H1 (cell line): ENCODE data around the gene RPL21. TPM values are rescaled to one million over a fixed set of nuclear protein-coding genes. Genes with fewer than 3 reads are reported as not detected.

ENCODE experiments used
- CTCF ChIA-PET: fragments of 300-600 bp; sonication (Branson Sonifier 250); formaldehyde crosslinking; loops from one replicate; lab custom pipeline; 2021; ENCODE audit not compliant: partially characterized antibody; lab: Charles Lee
- POLR2A ChIA-PET: fragments of 300-600 bp; sonication (Branson Sonifier 250); formaldehyde crosslinking; loops from one replicate; lab custom pipeline; 2021; ENCODE audit warnings: inconsistent platforms; ENCODE audit not compliant: partially characterized antibody; lab: Charles Lee
- DNase-seq, 2 experiments: peaks; one replicate each; pipeline versions ENCODE4 v3.0.0 to v3.0.0-alpha.2; 2010 to 2022; ENCODE audit warnings: low spot score in 2 of 2, low read depth in 1 of 2, mixed read lengths in 1 of 2
- FAIRE-seq: peaks from 2 replicates; lab custom pipeline; 2011; peaks lifted over from hg19 to GRCh38; lab: Jason Lieb, UNC
- H2AFZ ChIP-seq: 2 replicates; pipeline ENCODE4 v1.8.1; 2012; ENCODE audit warnings: low read length, inconsistent platforms
- H2AK5ac ChIP-seq: 2 replicates; pipeline ENCODE4 v1.6.1; 2013; ENCODE audit warnings: low read depth, low read length
- H2BK120ac ChIP-seq: replicated peaks from 2 replicates; pipeline ENCODE3; 2013; ENCODE audit warnings: low read depth, low read length, inconsistent platforms
- H2BK12ac ChIP-seq: 2 replicates; pipeline ENCODE4 v1.6.1; 2013; ENCODE audit warnings: low read depth, low read length
- H2BK15ac ChIP-seq: 2 replicates; pipeline ENCODE4 v1.6.1; 2013; ENCODE audit warnings: low read length
- H2BK20ac ChIP-seq: 2 replicates; pipeline ENCODE4 v1.6.1; 2013; ENCODE audit warnings: low read length
- H2BK5ac ChIP-seq: 2 replicates; pipeline ENCODE4 v1.6.1; 2013; ENCODE audit warnings: low read depth, low read length
- H3K14ac ChIP-seq: 2 replicates; pipeline ENCODE4 v1.6.1; 2013; ENCODE audit warnings: inconsistent platforms; ENCODE audit not compliant: insufficient read length
- H3K18ac ChIP-seq: 2 replicates; pipeline ENCODE4 v1.6.1; 2013; ENCODE audit warnings: low read length; ENCODE audit errors: extremely low read depth
- H3K23ac ChIP-seq: 2 replicates; pipeline ENCODE4 v1.6.1; 2013; ENCODE audit warnings: inconsistent platforms; ENCODE audit not compliant: insufficient read length
- H3K23me2 ChIP-seq: 2 replicates; pipeline ENCODE4 v1.6.1; 2013; ENCODE audit warnings: low read depth, low read length
- H3K27ac ChIP-seq: 2 replicates; pipeline ENCODE4 v1.6.1; 2011; ENCODE audit warnings: low read depth, low read length, inconsistent platforms
- H3K27me3 ChIP-seq, 4 experiments: replicated peaks in 1 of 4; 1 replicate in 1 of 4; 2 replicates in 3 of 4; pipeline versions ENCODE4 v1.6.1 to v1.8.1; 2011 to 2013; ENCODE audit warnings: low read length in 3 of 4, mild to moderate bottlenecking in 3 of 4, inconsistent platforms in 2 of 4, mixed read lengths in 2 of 4, moderate library complexity in 1 of 4; ENCODE audit not compliant: control insufficient read depth in 3 of 4, insufficient read depth in 3 of 4; ENCODE audit errors: extremely low read depth in 1 of 4
- H3K36me3 ChIP-seq, 4 experiments: 2 replicates each; pipeline versions ENCODE4 v1.6.1 to v1.8.1; 2011 to 2013; ENCODE audit warnings: mild to moderate bottlenecking in 4 of 4, low read length in 3 of 4, moderate library complexity in 2 of 4, control low read depth in 1 of 4, inconsistent platforms in 1 of 4; ENCODE audit not compliant: insufficient read depth in 4 of 4, control insufficient read depth in 2 of 4
- H3K4ac ChIP-seq: replicated peaks from 2 replicates; pipeline ENCODE3; 2013; ENCODE audit warnings: low read length, low read depth, mixed read lengths, inconsistent platforms; ENCODE audit not compliant: insufficient read length
- H3K4me1 ChIP-seq, 4 experiments: replicated peaks in 1 of 4; 1 replicate in 1 of 4; 2 replicates in 3 of 4; pipeline versions ENCODE4 v1.6.1 to v1.8.1; 2011 to 2013; ENCODE audit warnings: low read length in 3 of 4, inconsistent platforms in 2 of 4, mixed read lengths in 1 of 4; ENCODE audit not compliant: insufficient read depth in 4 of 4, control insufficient read depth in 3 of 4
- H3K4me2 ChIP-seq, 2 experiments: 2 replicates each; pipeline versions ENCODE4 v1.6.1 to v1.8.1; 2011 to 2013; ENCODE audit warnings: low read depth in 2 of 2, low read length in 2 of 2, control low read depth in 1 of 2, inconsistent platforms in 1 of 2, mild to moderate bottlenecking in 1 of 2; ENCODE audit not compliant: insufficient read depth in 1 of 2
- H3K4me3 ChIP-seq, 4 experiments: fragments of 200-600, 300-600 bp in 1 of 4; sonication (generic), shearing (Covaris generic), sonication (Bioruptor Twin) in 1 of 4; 2 replicates each; pipeline versions ENCODE4 v1.5.1 to v1.8.1; 2011 to 2016; ENCODE audit warnings: low read length in 4 of 4, low read depth in 3 of 4, control low read depth in 2 of 4, inconsistent platforms in 2 of 4, mild to moderate bottlenecking in 2 of 4, mixed read lengths in 1 of 4, moderate library complexity in 1 of 4; ENCODE audit not compliant: insufficient read depth in 2 of 4; ENCODE audit errors: extremely low read depth in 1 of 4
- H3K56ac ChIP-seq: replicated peaks from 2 replicates; pipeline ENCODE3; 2013; ENCODE audit warnings: low read depth, mild to moderate bottlenecking, mixed read lengths, low read length, inconsistent platforms; ENCODE audit not compliant: insufficient read length
- H3K79me1 ChIP-seq: 2 replicates; pipeline ENCODE4 v1.6.1; 2013; ENCODE audit warnings: low read depth, low read length, control low read depth
- H3K79me2 ChIP-seq, 2 experiments: 2 replicates each; pipeline versions ENCODE4 v1.6.1 to v1.8.1; 2012 to 2013; ENCODE audit warnings: low read length in 2 of 2, mild to moderate bottlenecking in 2 of 2, inconsistent platforms in 1 of 2; ENCODE audit not compliant: insufficient read depth in 2 of 2, control insufficient read depth in 1 of 2
- H3K9ac ChIP-seq, 4 experiments: replicated peaks in 1 of 4; 1 replicate in 1 of 4; 2 replicates in 3 of 4; pipeline versions ENCODE4 v1.6.1 to v1.8.1; 2011 to 2013; ENCODE audit warnings: low read depth in 3 of 4, low read length in 3 of 4, control low read depth in 2 of 4, mild to moderate bottlenecking in 2 of 4, moderate library complexity in 2 of 4, inconsistent platforms in 1 of 4; ENCODE audit errors: extremely low read depth in 1 of 4
- H3K9me3 ChIP-seq, 2 experiments: 2 replicates each; pipeline versions ENCODE4 v1.6.1 to v1.8.1; 2012 to 2013; ENCODE audit warnings: mild to moderate bottlenecking in 2 of 2, moderate library complexity in 2 of 2, control low read depth in 1 of 2, inconsistent platforms in 1 of 2, low read depth in 1 of 2, low read length in 1 of 2, mixed read lengths in 1 of 2; ENCODE audit not compliant: insufficient read depth in 2 of 2
- H4K20me1 ChIP-seq, 2 experiments: replicated peaks in 1 of 2; 2 replicates each; pipeline versions ENCODE3 to v1.8.1; 2011 to 2013; ENCODE audit warnings: inconsistent platforms in 2 of 2, low read length in 2 of 2, mild to moderate bottlenecking in 1 of 2; ENCODE audit not compliant: insufficient read depth in 2 of 2, control insufficient read depth in 1 of 2
- H4K5ac ChIP-seq: 2 replicates; pipeline ENCODE4 v1.6.1; 2013; ENCODE audit warnings: low read length, low read depth, mixed read lengths, inconsistent platforms; ENCODE audit not compliant: insufficient read length
- H4K8ac ChIP-seq: 2 replicates; pipeline ENCODE4 v1.8.0; 2013; ENCODE audit warnings: mild to moderate bottlenecking, moderate library complexity, low read length, inconsistent platforms; ENCODE audit not compliant: insufficient read depth; ENCODE audit errors: extremely low read depth
- H4K91ac ChIP-seq: replicated peaks from 2 replicates; pipeline ENCODE3; 2013; ENCODE audit warnings: low read length, mixed read lengths, inconsistent platforms; ENCODE audit not compliant: insufficient read length
- BACH1 ChIP-seq: IDR thresholded peaks from 2 replicates; pipeline ENCODE4 v1.6.1; 2012; ENCODE audit warnings: low read length, improper control_type of control experiment
- CREB1 ChIP-seq: IDR thresholded peaks from 2 replicates; pipeline ENCODE4 v1.6.1; 2012; ENCODE audit warnings: inconsistent platforms
- KDM1A ChIP-seq: fragments of 200-600, 300-600 bp; sonication (generic); IDR thresholded peaks from 2 replicates; pipeline ENCODE4 v1.7.1; 2016; ENCODE audit warnings: mild to moderate bottlenecking, low read length, borderline replicate concordance
- TCF12 ChIP-seq: IDR thresholded peaks from 2 replicates; pipeline ENCODE4 v1.6.1; 2011; ENCODE audit warnings: low read depth, mild to moderate bottlenecking, low read length
- WGBS, 2 experiments: shearing (Covaris generic) in 1 of 2; methylation state at CpG; one replicate each; pipeline versions ENCODE4 v1.1.6 to v1.1.7; 2013 to 2015; ENCODE audit warnings: low lambda C conversion rate in 2 of 2, mixed read lengths in 2 of 2, inconsistent platforms in 1 of 2, low coverage in 1 of 2, missing lambda C conversion rate in 1 of 2; ENCODE audit not compliant: insufficient replicate concordance in 2 of 2, insufficient coverage in 1 of 2, insufficient read length in 1 of 2; ENCODE audit errors: extremely low coverage in 1 of 2, missing lambda C conversion rate in 1 of 2; 5-methylcytosine and 5-hydroxymethylcytosine counted together
- polyA plus RNA-seq, 7 experiments: library from polyadenylated mRNA; depleted of rRNA in 3 of 7; stranded (reverse) in 5 of 7; unstranded in 2 of 7; fragments of >200 nt in 5 of 7; fragments of 200-250 nt in 2 of 7; gene quantifications; 1 replicate in 5 of 7; 2 replicates in 1 of 7; 4 replicates in 1 of 7; pipeline versions ENCODE4 v1.2.1 to v1.2.3, GENCODE V29; 2011 to 2013; ENCODE audit warnings: missing spikeins in 2 of 7, mixed read lengths in 2 of 7
- total RNA-seq: library from RNA; stranded (reverse); fragmentation: NEBNext Ultra II Directional; extraction: Animal tissue kit (Norgen Biotek cat#: 25700); gene quantifications from 2 replicates; pipeline ENCODE4 v1.2.1, GENCODE V29; 2021
- TF ChIP-seq, protein P1 (sequence below): IDR thresholded peaks from 2 replicates; pipeline ENCODE4 v1.6.1; 2012; ENCODE audit warnings: low read length, inconsistent platforms
- TF ChIP-seq, protein P2 (sequence below): IDR thresholded peaks from 2 replicates; pipeline ENCODE4 v1.6.1; 2012; ENCODE audit warnings: inconsistent platforms

The RPL21 gene
- total and polyA plus RNA-seq, 2 of the 8 experiments (the other 6 are each of a cell fraction or from before 2014, with no cell fraction given), result 624 to 1,283 TPM

DNA sequence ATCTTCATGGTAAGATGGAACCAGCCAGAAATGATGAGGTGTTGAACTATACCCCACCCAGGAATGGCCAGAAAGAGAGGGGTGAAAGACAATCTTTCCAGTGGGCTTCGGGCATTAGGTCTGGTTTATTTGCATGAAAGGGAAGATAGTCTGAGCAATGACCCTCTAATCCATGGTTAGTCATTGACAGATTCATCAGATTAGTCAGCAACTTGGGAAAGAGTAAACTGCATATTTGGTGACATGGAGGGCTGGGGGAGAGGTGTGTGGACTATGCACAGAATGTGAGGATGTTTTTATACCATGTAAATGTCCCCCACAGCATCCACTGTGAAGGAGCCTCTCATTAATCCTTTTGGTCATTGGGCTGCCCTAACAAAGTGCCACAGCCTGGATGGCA, 49.7 kb upstream of the RPL21 start:
- Histone ChIP-seq H2BK12ac (no peak overlapping the region), H3K9me3 (no peaks in the 10 kb centered on the region), H2AFZ (no peak overlapping the region), H3K9ac (no peak overlapping the region), H3K23me2 (no peaks in the 10 kb centered on the region), H2BK15ac (no peak overlapping the region), H3K79me2 (no peaks in the 10 kb centered on the region), H4K8ac (no peak overlapping the region), H4K91ac (no peak overlapping the region), H2AK5ac (no peak overlapping the region), H3K14ac (no peak overlapping the region), H3K79me1 (no peaks in the 10 kb centered on the region), H2BK120ac (no peak overlapping the region), H2BK5ac (no peak overlapping the region), H4K5ac (no peak overlapping the region), H3K36me3 (no peaks in the 10 kb centered on the region), H3K27me3 (no peaks in the 10 kb centered on the region), H3K4me3 (no peak overlapping the region), H3K18ac (no peak overlapping the region), H4K20me1 (no peaks in the 10 kb centered on the region), H2BK20ac (no peak overlapping the region), H3K4me2 (no peak overlapping the region), H3K27ac (no peak overlapping the region), H3K56ac (no peak overlapping the region), H3K4ac (no peak overlapping the region), H3K4me1 (no peaks in the 10 kb centered on the region), H3K23ac (no peak overlapping the region)
- FAIRE-seq (no peak), DNase-seq (no peak)
- POLR2A ChIA-PET, result no interaction called here
- 80% methylated on average over 1 of the region's 1 CpG; no CpG with 5 or more reads in 1 of the 2 experiments for WGBS, 2 experiments
- CTCF ChIA-PET, result no interaction called here
- TF ChIP-seq CREB1 (no peak), BACH1 (no peak), TCF12 (no peak), KDM1A (no peak)
- TF ChIP-seq, protein P1, sequence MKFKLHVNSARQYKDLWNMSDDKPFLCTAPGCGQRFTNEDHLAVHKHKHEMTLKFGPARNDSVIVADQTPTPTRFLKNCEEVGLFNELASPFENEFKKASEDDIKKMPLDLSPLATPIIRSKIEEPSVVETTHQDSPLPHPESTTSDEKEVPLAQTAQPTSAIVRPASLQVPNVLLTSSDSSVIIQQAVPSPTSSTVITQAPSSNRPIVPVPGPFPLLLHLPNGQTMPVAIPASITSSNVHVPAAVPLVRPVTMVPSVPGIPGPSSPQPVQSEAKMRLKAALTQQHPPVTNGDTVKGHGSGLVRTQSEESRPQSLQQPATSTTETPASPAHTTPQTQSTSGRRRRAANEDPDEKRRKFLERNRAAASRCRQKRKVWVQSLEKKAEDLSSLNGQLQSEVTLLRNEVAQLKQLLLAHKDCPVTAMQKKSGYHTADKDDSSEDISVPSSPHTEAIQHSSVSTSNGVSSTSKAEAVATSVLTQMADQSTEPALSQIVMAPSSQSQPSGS, result no peak
- TF ChIP-seq, protein P2, sequence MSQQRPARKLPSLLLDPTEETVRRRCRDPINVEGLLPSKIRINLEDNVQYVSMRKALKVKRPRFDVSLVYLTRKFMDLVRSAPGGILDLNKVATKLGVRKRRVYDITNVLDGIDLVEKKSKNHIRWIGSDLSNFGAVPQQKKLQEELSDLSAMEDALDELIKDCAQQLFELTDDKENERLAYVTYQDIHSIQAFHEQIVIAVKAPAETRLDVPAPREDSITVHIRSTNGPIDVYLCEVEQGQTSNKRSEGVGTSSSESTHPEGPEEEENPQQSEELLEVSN, result no peak
